NT2/D1 (cell line): ENCODE data around the gene ZNF773.

ENCODE experiments used
- SUZ12 ChIP-seq: IDR thresholded peaks from 2 replicates; pipeline ENCODE4 v1.6.1; 2011; ENCODE audit not compliant: insufficient read length, insufficient read depth; ENCODE audit errors: extremely low read depth
- YY1 ChIP-seq: IDR thresholded peaks from 2 replicates; pipeline ENCODE4 v1.6.1; 2011; ENCODE audit not compliant: insufficient read length, insufficient read depth

DNA sequence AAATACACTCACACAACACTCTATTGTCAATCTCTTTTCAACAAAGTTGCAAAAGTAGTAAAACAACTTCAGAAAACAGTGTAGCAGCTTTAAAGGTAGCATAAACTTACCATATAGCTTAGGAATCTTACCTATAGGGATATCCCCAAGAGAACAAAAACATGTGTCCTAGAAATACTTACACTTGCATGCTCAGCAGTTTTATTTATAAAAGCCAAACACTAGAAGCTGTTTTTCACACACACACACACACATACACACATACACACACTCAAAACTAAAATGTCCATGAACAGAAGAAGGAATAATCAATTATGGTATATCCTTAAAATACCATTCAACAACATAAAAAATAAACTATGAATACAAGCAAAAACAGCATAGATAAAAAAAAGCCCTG lies 11.7 kb downstream of the ZNF773 start:
- TF ChIP-seq SUZ12 (no peak), YY1 (no peak)
